Embryonic facial prominence (tissue), 1 donor: ENCODE measurements around the gene C6orf58.

Experiments used
- DNase-seq: peaks from one replicate; pipeline ENCODE4 v3.0.0-alpha.2; 2016; ENCODE audit errors: extremely low spot score

C6orf58 gene

DNA sequence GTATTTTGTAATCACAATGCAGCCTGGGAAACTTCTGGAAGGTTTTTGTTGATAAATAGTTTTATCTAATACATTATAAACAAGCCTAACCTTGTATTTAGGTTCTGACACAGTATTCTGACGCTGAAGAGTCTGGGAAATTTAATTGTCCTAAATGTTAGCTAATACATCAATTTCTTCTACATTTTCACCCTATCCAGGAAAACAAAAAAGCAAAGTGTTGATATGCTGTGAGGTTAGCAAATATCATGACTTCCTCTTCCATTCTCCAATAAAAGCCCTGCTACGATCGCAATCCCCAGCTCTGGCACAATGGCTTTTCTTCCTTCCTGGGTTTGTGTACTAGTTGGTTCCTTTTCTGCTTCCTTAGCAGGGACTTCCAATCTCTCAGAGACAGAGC is at the start of gene C6orf58:
C6orf58 (plus strand) TSS at position 301 of the 400 bp plus-strand sequence; CDS start at position 313, 12 bp downstream.
- DNase-seq = no peak

DNA sequence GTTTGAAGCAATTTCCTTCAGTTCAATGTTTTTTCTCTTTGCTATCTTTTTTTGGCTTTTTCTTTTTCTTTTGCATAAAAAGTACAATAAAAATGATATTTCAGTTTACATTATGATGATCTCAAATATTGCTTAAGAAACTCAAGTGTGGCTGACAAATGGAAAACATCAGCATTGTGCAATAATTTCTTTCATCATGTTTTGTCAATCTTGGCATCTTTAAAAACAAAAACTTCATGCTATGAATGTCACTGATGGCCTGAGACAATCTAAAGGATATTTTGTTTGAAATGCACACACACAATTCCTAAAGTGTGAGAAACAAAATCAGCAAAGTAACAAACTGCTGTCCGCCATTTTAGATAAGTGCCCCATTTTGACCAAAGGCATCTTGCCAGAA is 44.0 kb upstream of the C6orf58 start:
- no peak for DNase-seq

GRCh38 chr6:127533736-127534135 is 43.2 kb upstream of the C6orf58 start:
- no peak for DNase-seq

DNA sequence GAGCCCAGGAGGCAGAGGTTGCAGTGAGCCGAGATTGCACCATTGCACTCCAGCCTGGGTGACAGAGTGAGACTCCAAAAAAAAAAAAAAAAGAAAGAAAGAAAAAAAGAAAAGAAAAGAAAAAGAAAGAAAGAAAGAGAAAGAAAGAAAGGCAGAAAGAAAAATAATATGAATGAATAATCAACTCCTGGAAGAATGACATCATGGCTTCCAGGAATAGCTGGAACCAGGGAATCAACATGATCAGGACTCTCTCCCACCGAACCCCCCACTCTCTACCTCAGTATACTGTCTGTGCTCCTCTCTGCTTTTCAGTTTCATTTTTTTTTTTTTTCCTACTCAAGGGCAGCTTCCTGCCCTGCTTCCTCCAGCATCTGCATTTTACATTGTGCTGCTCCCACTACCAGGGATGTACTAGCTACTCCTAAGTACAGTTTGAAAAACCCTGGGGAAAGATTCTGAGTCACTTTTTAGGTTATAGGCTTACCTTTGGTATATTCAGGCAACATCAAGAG is 38.2 kb upstream of the C6orf58 start:
- no peak for DNase-seq

DNA sequence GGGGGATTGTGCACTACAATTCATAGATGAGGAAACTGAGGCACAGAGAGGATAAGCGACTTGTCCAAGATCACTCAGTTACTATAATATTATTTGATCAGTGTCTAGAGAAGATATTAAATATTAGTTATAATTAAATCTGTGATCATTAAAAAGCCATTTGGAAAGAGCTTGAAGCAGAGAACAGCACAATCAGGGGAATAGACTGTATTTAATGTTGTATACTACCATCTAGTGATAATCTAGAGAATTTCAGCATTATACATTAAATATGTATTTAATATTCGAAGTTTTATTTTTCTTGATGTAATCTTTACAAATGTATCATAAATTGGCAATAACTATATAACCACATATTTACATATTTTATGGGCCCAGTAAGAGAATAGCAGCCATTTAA is 37.7 kb upstream of the C6orf58 start:
- DNase-seq = no peak

DNA sequence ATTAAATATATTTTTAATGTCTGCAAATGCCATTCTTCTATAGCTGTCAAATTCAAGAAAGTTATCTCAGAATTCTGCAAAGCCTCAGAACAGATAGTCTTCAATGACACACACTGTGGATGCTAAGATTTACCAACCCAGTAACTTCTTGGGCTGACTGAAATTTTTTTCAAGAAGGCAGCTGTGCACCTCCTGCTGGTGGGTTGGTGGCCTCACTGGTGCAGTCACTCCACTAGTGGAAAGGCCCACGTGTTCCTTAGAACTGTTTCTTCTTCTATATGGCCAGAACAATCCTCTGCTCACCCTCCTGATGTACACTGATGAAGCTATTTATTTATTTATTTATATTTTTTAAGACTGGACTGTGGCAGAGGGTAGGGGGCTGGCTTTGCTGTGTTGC is 29.8 kb upstream of the C6orf58 start:
- no peak for DNase-seq

GRCh38 chr6:127547904-127548649 is 28.9 kb upstream of the C6orf58 start:
- DNase-seq = no peak

- no peak for DNase-seq
Observed at GRCh38 chr6:127550403-127550802, 26.6 kb upstream of the C6orf58 start.

GRCh38 chr6:127554435-127555006 is 22.5 kb upstream of the C6orf58 start:
- no peak for DNase-seq

DNA sequence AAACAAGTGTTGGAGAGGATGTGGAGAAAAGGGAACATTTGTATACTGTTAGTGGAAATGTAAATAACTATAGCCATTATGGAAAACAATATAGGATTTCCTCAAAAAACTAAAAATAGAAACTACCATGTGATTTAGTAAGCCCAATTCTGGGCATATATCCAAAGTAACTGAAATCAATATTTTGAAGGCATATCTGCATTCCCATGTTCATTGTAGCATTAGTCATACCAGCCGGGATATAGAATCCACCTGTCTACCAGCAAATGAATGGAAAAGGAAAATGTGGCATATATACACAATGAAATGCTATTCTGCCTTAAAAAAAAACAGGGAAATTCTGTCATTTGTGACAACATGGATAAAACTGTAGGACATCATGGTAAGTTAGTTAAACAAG is 15.3 kb upstream of the C6orf58 start:
- no peak for DNase-seq

- no peak for DNase-seq
Observed at GRCh38 chr6:127564761-127565160, 12.2 kb upstream of the C6orf58 start.

- DNase-seq = no peak
Observed at GRCh38 chr6:127566119-127566518, 10.9 kb upstream of the C6orf58 start.

GRCh38 chr6:127566651-127567050 is 10.3 kb upstream of the C6orf58 start:
- no peak for DNase-seq

DNA sequence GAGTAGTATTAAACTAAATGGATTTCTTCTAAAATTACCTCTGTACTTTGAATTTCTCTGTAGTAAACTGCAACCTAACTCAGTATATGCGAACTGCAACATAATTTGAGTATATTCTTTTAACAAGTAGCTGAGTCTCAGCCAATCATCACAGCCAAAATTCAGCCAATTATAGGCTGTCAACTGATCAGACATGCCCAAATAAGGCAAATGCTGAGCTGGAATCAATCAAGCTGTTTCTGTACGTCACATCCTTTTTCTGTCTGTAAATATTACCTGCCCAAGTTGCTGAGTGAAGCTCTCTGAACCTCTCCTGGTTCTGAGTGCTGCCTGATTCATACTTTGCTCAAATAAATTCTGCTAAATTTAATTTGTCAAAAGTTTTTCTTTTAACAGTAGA is 9.5 kb upstream of the C6orf58 start:
- no peak for DNase-seq

- no peak for DNase-seq
Observed at GRCh38 chr6:127570739-127571389, 6.1 kb upstream of the C6orf58 start.

DNA sequence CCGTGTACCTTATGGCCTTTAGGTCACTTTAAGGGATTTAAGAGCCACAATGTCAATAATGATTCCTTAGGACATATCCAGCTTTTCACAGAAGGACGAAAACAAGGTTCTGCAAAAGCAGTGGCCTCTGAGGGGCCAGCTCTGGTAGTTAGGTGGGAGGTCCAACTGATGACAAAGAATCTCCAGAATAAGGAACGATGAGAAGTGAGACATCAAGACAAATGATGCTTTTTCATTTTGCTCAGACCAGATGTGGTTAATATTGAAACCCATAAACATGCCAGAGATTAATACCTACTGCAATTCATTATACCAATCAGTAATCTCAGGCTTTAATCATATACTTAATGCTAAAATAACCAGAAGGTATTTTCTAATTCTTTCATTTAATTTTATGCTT is 1.9 kb downstream of the C6orf58 start:
- no peak for DNase-seq

GRCh38 chr6:127581576-127581975 is 4.6 kb downstream of the C6orf58 start:
- DNase-seq = no peak

- no peak for DNase-seq
Observed at GRCh38 chr6:127582777-127583462, 5.9 kb downstream of the C6orf58 start.

DNA sequence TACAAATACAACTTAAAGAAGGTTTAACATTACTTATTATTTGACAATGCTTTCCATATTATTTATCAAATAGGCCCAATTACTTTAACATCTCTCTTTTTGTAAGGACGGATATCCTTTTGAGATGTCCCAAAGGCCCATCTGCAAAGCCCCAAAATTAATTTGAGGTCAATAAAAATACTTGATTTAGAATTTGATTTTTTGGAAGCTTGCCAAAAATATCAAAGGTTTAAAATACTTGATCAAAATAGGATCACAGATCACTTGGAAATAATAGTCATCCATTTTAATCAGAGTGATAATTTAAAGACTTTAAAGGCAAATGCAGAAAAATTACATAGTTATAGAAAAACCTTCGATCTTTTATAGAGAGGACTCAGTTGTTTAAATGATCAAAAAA is 8.1 kb downstream of the C6orf58 start:
- no peak for DNase-seq

- DNase-seq = no peak
Observed at GRCh38 chr6:127586372-127586771, 9.4 kb downstream of the C6orf58 start.

DNA sequence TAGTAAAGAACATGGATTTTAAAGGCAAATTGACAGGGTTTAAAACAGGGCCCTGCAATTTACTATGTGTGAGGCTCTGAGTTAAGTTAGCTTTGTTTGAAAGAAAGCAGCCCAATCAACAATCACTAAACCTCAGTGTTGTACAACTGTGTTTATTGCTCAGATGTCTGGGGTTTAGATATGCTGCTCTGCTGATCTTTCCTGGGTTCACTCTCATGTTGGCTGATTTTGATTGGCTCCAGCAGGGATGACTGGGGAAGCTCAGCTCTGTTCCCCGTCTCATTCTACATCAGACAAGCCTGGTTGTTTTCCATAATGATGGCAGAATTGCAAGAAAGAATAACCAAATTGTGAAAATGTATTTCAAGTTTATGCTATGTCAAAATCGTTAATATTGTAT is 10.9 kb downstream of the C6orf58 start:
- no peak for DNase-seq

- DNase-seq = no peak
Observed at GRCh38 chr6:127589135-127589534, 12.2 kb downstream of the C6orf58 start.
